Measurements from ENCODE around the gene B3GAT1. TPM values are rescaled to one million over a fixed set of nuclear protein-coding genes. Genes with fewer than 3 reads are reported as not detected.
A peak's percentile ranks its signal among the peaks of the same experiment; 100 is the strongest.

The B3GAT1 gene
- total RNA-seq, 3 donors from 2014 or later: 0.16 to 2.9 (median 2.8) TPM

GRCh38 chr11:134366254-134366653 is 45.8 kb downstream of the B3GAT1 start:
- TF ChIP-seq POLR2AphosphoS5 (IDR thresholded peaks at IDR 0.05) (no peak), POLR2A (IDR thresholded peaks at IDR 0.05) (no peak), CTCF (IDR thresholded peaks at IDR 0.05) (no peak)
- no peak overlapping the region for H3K27ac ChIP-seq
- H3K9me3 ChIP-seq: no peaks in the 10 kb centered on the region
- no peaks in the 10 kb centered on the region for H3K27me3 ChIP-seq
- intact Hi-C loops (cut with DNase I; ENCODE audit: low total_unique reads): no loop called here
- no peak overlapping the region for H3K4me3 ChIP-seq
- DNase-seq (ENCODE audit: low spot score in 2 of 2): peak in 1 of 2 donors; percentile 9
- H3K36me3 ChIP-seq: no peaks in the 10 kb centered on the region
- H3K4me1 ChIP-seq: no peaks in the 10 kb centered on the region

GRCh38 chr11:134365011-134365925 is 46.8 kb downstream of the B3GAT1 start:
- H3K9me3 ChIP-seq: no peaks in the 10 kb centered on the region
- no peak overlapping the region for H3K27ac ChIP-seq
- peak in 1 of 2 donors; percentile 40 for DNase-seq (ENCODE audit: low spot score in 2 of 2)
- TF ChIP-seq POLR2AphosphoS5 (IDR thresholded peaks at IDR 0.05): no peak
- no peak for TF ChIP-seq CTCF (IDR thresholded peaks at IDR 0.05)
- TF ChIP-seq POLR2A (IDR thresholded peaks at IDR 0.05): no peak
- intact Hi-C loops (cut with DNase I; ENCODE audit: low total_unique reads): no loop called here
- H3K36me3 ChIP-seq: no peaks in the 10 kb centered on the region
- H3K27me3 ChIP-seq: no peaks in the 10 kb centered on the region
- no peak overlapping the region for H3K4me3 ChIP-seq
- no peaks in the 10 kb centered on the region for H3K4me1 ChIP-seq

GRCh38 chr11:134364261-134364660 is 47.8 kb downstream of the B3GAT1 start:
- H3K4me3 ChIP-seq: no peak overlapping the region
- no peaks in the 10 kb centered on the region for H3K4me1 ChIP-seq
- no peak overlapping the region for H3K27ac ChIP-seq
- no peak for TF ChIP-seq CTCF (IDR thresholded peaks at IDR 0.05)
- no peak for TF ChIP-seq POLR2A (IDR thresholded peaks at IDR 0.05)
- TF ChIP-seq POLR2AphosphoS5 (IDR thresholded peaks at IDR 0.05): no peak
- H3K27me3 ChIP-seq: no peaks in the 10 kb centered on the region
- DNase-seq (ENCODE audit: low spot score in 2 of 2): peak in 1 of 2 donors; percentile 20
- H3K9me3 ChIP-seq: no peaks in the 10 kb centered on the region
- no peaks in the 10 kb centered on the region for H3K36me3 ChIP-seq
- intact Hi-C loops (cut with DNase I; ENCODE audit: low total_unique reads): no loop called here

GRCh38 chr11:134363592-134363991 is 48.5 kb downstream of the B3GAT1 start:
- H3K36me3 ChIP-seq: no peaks in the 10 kb centered on the region
- H3K27me3 ChIP-seq: no peaks in the 10 kb centered on the region
- intact Hi-C loops (cut with DNase I; ENCODE audit: low total_unique reads): no loop called here
- no peaks in the 10 kb centered on the region for H3K4me1 ChIP-seq
- TF ChIP-seq POLR2AphosphoS5 (IDR thresholded peaks at IDR 0.05): no peak
- TF ChIP-seq CTCF (IDR thresholded peaks at IDR 0.05): no peak
- TF ChIP-seq POLR2A (IDR thresholded peaks at IDR 0.05): no peak
- peak in 1 of 2 donors; percentile 36 for DNase-seq (ENCODE audit: low spot score in 2 of 2)
- no peak overlapping the region for H3K4me3 ChIP-seq
- H3K9me3 ChIP-seq: no peaks in the 10 kb centered on the region
- H3K27ac ChIP-seq: no peak overlapping the region

GRCh38 chr11:134363161-134363560 is 48.9 kb downstream of the B3GAT1 start:
- TF ChIP-seq POLR2A (IDR thresholded peaks at IDR 0.05) (no peak), POLR2AphosphoS5 (IDR thresholded peaks at IDR 0.05) (no peak), CTCF (IDR thresholded peaks at IDR 0.05) (no peak)
- Histone ChIP-seq H3K27ac (no peak overlapping the region), H3K27me3 (no peaks in the 10 kb centered on the region), H3K36me3 (no peaks in the 10 kb centered on the region), H3K4me3 (no peak overlapping the region), H3K4me1 (no peaks in the 10 kb centered on the region), H3K9me3 (no peaks in the 10 kb centered on the region)
- DNase-seq (ENCODE audit: low spot score in 2 of 2): peak in 1 of 2 donors; percentile 25
- intact Hi-C loops (cut with DNase I; ENCODE audit: low total_unique reads): no loop called here

Data from breast epithelium (tissue), 4 donors.